AG09309 (cell line): ENCODE measurements around the gene IL22RA1.

ENCODE experiments used
- DNase-seq: peaks from one replicate; pipeline ENCODE4 v3.0.0-alpha.2; 2010; ENCODE audit warnings: low read depth
- H3K4me3 ChIP-seq: 2 replicates; pipeline ENCODE4 v1.5.1; 2011; ENCODE audit warnings: mild to moderate bottlenecking, low read depth, low read length, moderate library complexity; ENCODE audit not compliant: control insufficient read depth
- CTCF ChIP-seq: IDR thresholded peaks from 2 replicates; pipeline ENCODE4 v1.5.1; 2011; ENCODE audit warnings: mild to moderate bottlenecking, low read depth, low read length, inconsistent platforms; ENCODE audit not compliant: insufficient read depth, control insufficient read depth; ENCODE audit errors: missing control alignments

IL22RA1 gene

GRCh38 chr1:24151175-24151533, 8.2 kb upstream of the IL22RA1 start:
- no peak overlapping the region for H3K4me3 ChIP-seq
- no peak for TF ChIP-seq CTCF
- DNase-seq = no peak

- peak; percentile 21 for DNase-seq
- TF ChIP-seq CTCF = peak; percentile 85
- peak overlapping the region; percentile 24 for H3K4me3 ChIP-seq
These were observed 7.6 kb upstream of the IL22RA1 start for GRCh38 chr1:24150234-24151174.

- H3K4me3 ChIP-seq = no peak overlapping the region
- TF ChIP-seq CTCF = no peak
- peak; percentile 23 for DNase-seq
These were observed 6.9 kb upstream of the IL22RA1 start for GRCh38 chr1:24149866-24150233.

GRCh38 chr1:24147816-24148215, 4.9 kb upstream of the IL22RA1 start:
- DNase-seq = no peak
- no peak overlapping the region for H3K4me3 ChIP-seq
- TF ChIP-seq CTCF = no peak

GRCh38 chr1:24147194-24147593, 4.3 kb upstream of the IL22RA1 start:
- H3K4me3 ChIP-seq = no peak overlapping the region
- DNase-seq = no peak
- no peak for TF ChIP-seq CTCF

- no peak overlapping the region for H3K4me3 ChIP-seq
- no peak for DNase-seq
- no peak for TF ChIP-seq CTCF
These were observed 1.5 kb downstream of the IL22RA1 start for GRCh38 chr1:24141311-24141997.
